Fibroblast of skin of right quadriceps (primary cell): ENCODE results near the gene ITPKB.
"Not testable (repeated sequence)": the region's sequence is repeated elsewhere in the genome, so short reads cannot be mapped to it uniquely, and the experiment has no call there.

ENCODE experiments used
- DNase-seq: peaks from one replicate; pipeline ENCODE4 v3.0.0-alpha.2; 2013

The ITPKB gene

GRCh38 chr1:226730071-226730470, 9.0 kb downstream of the ITPKB start:
- no peak for DNase-seq

GRCh38 chr1:226728448-226728847, 10.6 kb downstream of the ITPKB start:
- no peak for DNase-seq

GRCh38 chr1:226725897-226726267, 13.2 kb downstream of the ITPKB start:
- no peak for DNase-seq

GRCh38 chr1:226723657-226724532, 15.2 kb downstream of the ITPKB start:
- peak; percentile 76 for DNase-seq

GRCh38 chr1:226722901-226723656, 16.0 kb downstream of the ITPKB start:
- DNase-seq: no peak

- DNase-seq: no peak
Measured at GRCh38 chr1:226722240-226722900, 16.7 kb downstream of the ITPKB start.

- not testable (repeated sequence) for DNase-seq
Measured at GRCh38 chr1:226720574-226720973, 18.5 kb downstream of the ITPKB start.

- DNase-seq: no peak
Measured at GRCh38 chr1:226719596-226720387, 19.3 kb downstream of the ITPKB start.

- no peak for DNase-seq
Measured at GRCh38 chr1:226717256-226717909, 21.7 kb downstream of the ITPKB start.

GRCh38 chr1:226716577-226716976, 22.5 kb downstream of the ITPKB start:
- no peak for DNase-seq

GRCh38 chr1:226714148-226714547, 24.9 kb downstream of the ITPKB start:
- no peak for DNase-seq

GRCh38 chr1:226712742-226713419, 26.2 kb downstream of the ITPKB start:
- no peak for DNase-seq

- no peak for DNase-seq
Measured at GRCh38 chr1:226711976-226712741, 26.9 kb downstream of the ITPKB start.

- no peak for DNase-seq
Measured at GRCh38 chr1:226710501-226710900, 28.6 kb downstream of the ITPKB start.

GRCh38 chr1:226709953-226710352, 29.1 kb downstream of the ITPKB start:
- no peak for DNase-seq

GRCh38 chr1:226708967-226709396, 30.1 kb downstream of the ITPKB start:
- DNase-seq: no peak

- DNase-seq: peak; percentile 80
Measured at GRCh38 chr1:226708342-226708780, 30.7 kb downstream of the ITPKB start.

GRCh38 chr1:226706684-226707083, 32.4 kb downstream of the ITPKB start:
- no peak for DNase-seq

- no peak for DNase-seq
Measured at GRCh38 chr1:226704169-226704937, 34.7 kb downstream of the ITPKB start.
